H1 (cell line): ENCODE results near the gene PCID2. TPM values are rescaled to one million over a fixed set of nuclear protein-coding genes. Genes with fewer than 3 reads are reported as not detected.

Experiments used
- EP300 ChIP-seq, 2 experiments: IDR thresholded peaks; 1 replicate in 1 of 2; 2 replicates in 1 of 2; pipeline ENCODE4 v1.6.1; 2011 to 2012; ENCODE audit warnings: low read depth in 2 of 2, low read length in 2 of 2, mild to moderate bottlenecking in 2 of 2, borderline replicate concordance in 1 of 2, inconsistent platforms in 1 of 2, moderate library complexity in 1 of 2
- KDM5A ChIP-seq: fragments of 200-600 bp; IDR thresholded peaks from 2 replicates; pipeline ENCODE4 v1.7.1; 2012; ENCODE audit warnings: mild to moderate bottlenecking, low read length, inconsistent platforms, mixed read lengths
- POLR2A ChIP-seq, 2 experiments: IDR thresholded peaks; 1 replicate in 1 of 2; 2 replicates in 1 of 2; pipeline ENCODE4 v1.6.1; 2011; ENCODE audit warnings: low read depth in 2 of 2, low read length in 2 of 2, mild to moderate bottlenecking in 2 of 2; ENCODE audit errors: control extremely low read depth in 1 of 2
- SIRT6 ChIP-seq: IDR thresholded peaks from one replicate; pipeline ENCODE4 v1.7.1; 2012; ENCODE audit warnings: low read length, inconsistent platforms
- polyA plus RNA-seq, 7 experiments: library from polyadenylated mRNA; depleted of rRNA in 3 of 7; stranded (reverse) in 5 of 7; unstranded in 2 of 7; fragments of >200 nt in 5 of 7; fragments of 200-250 nt in 2 of 7; gene quantifications; 1 replicate in 5 of 7; 2 replicates in 1 of 7; 4 replicates in 1 of 7; pipeline versions ENCODE4 v1.2.1 to v1.2.3, GENCODE V29; 2011 to 2013; ENCODE audit warnings: missing spikeins in 2 of 7, mixed read lengths in 2 of 7
- total RNA-seq: library from RNA; stranded (reverse); fragmentation: NEBNext Ultra II Directional; extraction: Animal tissue kit (Norgen Biotek cat#: 25700); gene quantifications from 2 replicates; pipeline ENCODE4 v1.2.1, GENCODE V29; 2021

Gene PCID2
- total and polyA plus RNA-seq, 2 of the 8 experiments (the other 6 are each of a cell fraction or from before 2014, with no cell fraction given) = 72.4 to 72.8 TPM

DNA sequence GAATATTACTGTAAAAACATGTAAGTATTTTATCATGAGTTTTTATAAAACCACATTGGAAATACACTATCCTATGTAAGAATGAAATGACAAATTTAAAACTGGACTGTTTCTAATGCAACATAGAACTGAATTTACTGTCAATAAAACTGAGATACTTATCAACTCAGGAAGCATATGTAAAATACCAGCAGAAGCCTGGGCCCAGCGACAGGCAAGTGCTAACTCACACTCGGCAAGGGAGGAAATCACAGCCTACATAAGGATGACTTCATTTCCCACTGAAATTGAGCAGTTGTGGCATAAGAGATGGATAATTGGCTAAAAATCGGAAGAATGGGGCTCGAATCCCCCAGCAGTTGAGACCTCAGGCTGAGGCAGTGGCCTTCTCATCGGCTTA, 38.0 kb downstream of the PCID2 start (continued):
- TF ChIP-seq KDM5A = no peak
- TF ChIP-seq POLR2A (IDR thresholded peaks at IDR 0.05; ENCODE audit: control extremely low read depth in 1 of 2, low read depth in 2 of 2, low read length in 2 of 2) = no peak
- TF ChIP-seq EP300 (IDR thresholded peaks at IDR 0.05; ENCODE audit: borderline replicate concordance in 1 of 2, low read depth in 2 of 2, low read length in 2 of 2) = no peak
- TF ChIP-seq SIRT6 = no peak
